ENCODE measurements around the gene HSP90AA1. TPM values are rescaled to one million over a fixed set of nuclear protein-coding genes. Genes with fewer than 3 reads are reported as not detected.

Gene HSP90AA1
- total RNA-seq, 6 experiments from 2014 or later: 616 to 859 (median 665) TPM

- Mint-ChIP-seq H3K4me1 (ENCODE audit: low read depth) (peaks cover 34% of the 10 kb centered on the region), H3K4me3 (peak overlapping the region; percentile 30; the same call in 1 of the 2 replicates), H3K36me3 (ENCODE audit: low read depth) (peaks cover 39% of the 10 kb centered on the region), H3K27me3 (ENCODE audit: insufficient read depth) (peaks cover 10% of the 10 kb centered on the region), H3K27ac (peak overlapping the region; percentile 70), H3K9me3 (peaks cover 3% of the 10 kb centered on the region; the same call in 1 of the 2 replicates)
- no peak for TF ChIP-seq CTCF (IDR thresholded peaks at IDR 0.05)
- DNase-seq: peak; percentile 59
These were observed 31.5 kb downstream of the HSP90AA1 start for GRCh38 chr14:102055181-102055901.

GRCh38 chr14:102052522-102052921 lies 34.3 kb downstream of the HSP90AA1 start:
- H3K4me1 Mint-ChIP-seq (ENCODE audit: low read depth): peaks cover 30% of the 10 kb centered on the region
- TF ChIP-seq CTCF (IDR thresholded peaks at IDR 0.05): no peak
- H3K27me3 Mint-ChIP-seq (ENCODE audit: insufficient read depth): peaks cover 11% of the 10 kb centered on the region
- peaks cover 53% of the 10 kb centered on the region for H3K36me3 Mint-ChIP-seq (ENCODE audit: low read depth)
- DNase-seq: no peak
- H3K9me3 Mint-ChIP-seq: peaks cover 3% of the 10 kb centered on the region; the same call in 1 of the 2 replicates
- 0 out of 2 replicates have a peak overlapping the region, but pooled peaks have one; percentile 33 for H3K27ac Mint-ChIP-seq
- no peak overlapping the region for H3K4me3 Mint-ChIP-seq

GRCh38 chr14:102050625-102051024 lies 36.2 kb downstream of the HSP90AA1 start:
- Mint-ChIP-seq H3K36me3 (ENCODE audit: low read depth) (peaks cover 38% of the 10 kb centered on the region), H3K27me3 (ENCODE audit: insufficient read depth) (peaks cover 8% of the 10 kb centered on the region), H3K9me3 (no peaks in the 10 kb centered on the region), H3K4me1 (ENCODE audit: low read depth) (peaks cover 18% of the 10 kb centered on the region), H3K4me3 (no peak overlapping the region), H3K27ac (no peak overlapping the region; the same call in 1 of the 2 replicates)
- DNase-seq: peak; percentile 30
- no peak for TF ChIP-seq CTCF (IDR thresholded peaks at IDR 0.05)

GRCh38 chr14:102050026-102050405 lies 36.8 kb downstream of the HSP90AA1 start:
- no peak overlapping the region for H3K4me3 Mint-ChIP-seq
- no peaks in the 10 kb centered on the region for H3K9me3 Mint-ChIP-seq
- peaks cover 3% of the 10 kb centered on the region for H3K27me3 Mint-ChIP-seq (ENCODE audit: insufficient read depth)

More at GRCh38 chr14:102050026-102050405, 36.8 kb downstream of the HSP90AA1 start:
- H3K27ac Mint-ChIP-seq: peak overlapping the region; percentile 19; the same call in 1 of the 2 replicates
- peaks cover 12% of the 10 kb centered on the region for H3K4me1 Mint-ChIP-seq (ENCODE audit: low read depth)
- H3K36me3 Mint-ChIP-seq (ENCODE audit: low read depth): peaks cover 32% of the 10 kb centered on the region
- no peak for DNase-seq
- TF ChIP-seq CTCF (IDR thresholded peaks at IDR 0.05): no peak
